ENCODE results near the gene AMBP.

- no peak for TF ChIP-seq YY1 (IDR thresholded peaks at IDR 0.05; ENCODE audit: low read depth)
- TF ChIP-seq CTCF (IDR thresholded peaks at IDR 0.05): no peak
- no peak for TF ChIP-seq POLR2AphosphoS5 (IDR thresholded peaks at IDR 0.05; ENCODE audit: low read depth, low read length)
- TF ChIP-seq MAX (IDR thresholded peaks at IDR 0.05; ENCODE audit: low read depth): no peak
- no peak for TF ChIP-seq MXI1 (IDR thresholded peaks at IDR 0.05; ENCODE audit: low read depth, low read length)
- no peak for TF ChIP-seq CHD2 (IDR thresholded peaks at IDR 0.05; ENCODE audit: low read length, partially characterized antibody)
- TF ChIP-seq USF2 (IDR thresholded peaks at IDR 0.05; ENCODE audit: borderline replicate concordance, low read depth, low read length): no peak
- no peak for TF ChIP-seq RFX5 (IDR thresholded peaks at IDR 0.05; ENCODE audit: low read length)
- no peak for TF ChIP-seq GATA2 (CRISPR knock-in tag; IDR thresholded peaks at IDR 0.05)
- no peak for TF ChIP-seq ZBTB33 (IDR thresholded peaks at IDR 0.05; ENCODE audit: borderline replicate concordance, low read depth)
- no peak for TF ChIP-seq NFIC (IDR thresholded peaks at IDR 0.05; ENCODE audit: borderline replicate concordance)
Observed at GRCh38 chr9:114050226-114050568, 27.9 kb downstream of the AMBP start.
